KMS-11 (cell line): ENCODE measurements around the gene SYNDIG1.

Experiments
- H2AFZ ChIP-seq: fragments of 200-600 bp; sonication (generic); 2 replicates; pipeline ENCODE4 v1.6.1; 2016; ENCODE audit warnings: antibody characterized with exemption, mixed run types, low read depth
- H3K27ac ChIP-seq: fragments of 200-600 bp; sonication (generic); 2 replicates; pipeline ENCODE4 v1.6.1; 2016; ENCODE audit warnings: mild to moderate bottlenecking, mixed run types
- H3K27me3 ChIP-seq: fragments of 200-600 bp; sonication (generic); 2 replicates; pipeline ENCODE4 v1.6.1; 2017; ENCODE audit warnings: mild to moderate bottlenecking, low read depth, mixed run types, moderate library complexity; ENCODE audit not compliant: insufficient read depth
- H3K36me3 ChIP-seq: fragments of 200-600 bp; sonication (generic); 2 replicates; pipeline ENCODE4 v1.6.1; 2017; ENCODE audit warnings: mild to moderate bottlenecking, mixed run types; ENCODE audit not compliant: insufficient read depth
- H3K4me1 ChIP-seq: fragments of 200-600 bp; sonication (generic); 2 replicates; pipeline ENCODE4 v1.6.1; 2016; ENCODE audit warnings: mild to moderate bottlenecking, low read depth, mixed run types; ENCODE audit not compliant: poor library complexity, severe bottlenecking
- H3K4me2 ChIP-seq: fragments of 200-600 bp; sonication (generic); 2 replicates; pipeline ENCODE4 v1.7.0; 2016; ENCODE audit warnings: mild to moderate bottlenecking, mixed run types
- H3K4me3 ChIP-seq: fragments of 200-600 bp; sonication (generic); IDR thresholded peaks from 2 replicates; pipeline ENCODE4 v1.6.1; 2017; ENCODE audit warnings: low read depth, low read length, mixed read lengths; ENCODE audit not compliant: insufficient read depth
- H3K79me2 ChIP-seq: fragments of 200-600 bp; sonication (generic); 2 replicates; pipeline ENCODE4 v1.6.1; 2016; ENCODE audit warnings: low read depth, mixed run types; ENCODE audit not compliant: insufficient read depth
- H3K9ac ChIP-seq: fragments of 200-600 bp; sonication (generic); 2 replicates; pipeline ENCODE4 v1.6.1; 2016; ENCODE audit warnings: mild to moderate bottlenecking, mixed run types
- H4K20me1 ChIP-seq: fragments of 200-600 bp; sonication (generic); 2 replicates; pipeline ENCODE4 v1.6.1; 2016; ENCODE audit warnings: mild to moderate bottlenecking, mixed run types; ENCODE audit not compliant: insufficient read depth
- TF ChIP-seq, protein P1 (sequence below): fragments of 200-600 bp; sonication (generic); conservative IDR thresholded peaks from 2 replicates; pipeline ENCODE4 v1.6.1; 2017; ENCODE audit warnings: low read depth, mild to moderate bottlenecking, antibody characterized with exemption, low read length, moderate library complexity, mixed read lengths

Gene SYNDIG1

DNA sequence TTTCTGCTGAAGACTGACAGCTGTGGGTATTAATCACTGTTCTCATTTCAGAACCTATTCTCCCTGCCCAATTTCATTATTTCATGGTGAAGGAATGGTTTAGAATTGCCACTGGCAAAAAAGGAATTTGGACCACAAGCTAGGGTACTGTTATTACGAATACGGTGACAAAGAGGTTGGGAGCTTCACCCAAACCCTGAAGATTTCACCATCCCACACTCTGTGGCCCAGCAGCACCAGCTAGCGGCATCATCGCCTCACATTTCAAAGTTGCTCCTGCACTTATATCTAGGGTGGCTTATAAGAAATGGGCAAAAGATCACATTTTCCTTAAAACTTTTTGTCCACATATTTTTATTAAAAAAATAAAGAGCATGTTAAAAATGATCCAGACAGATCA lies 236.1 kb downstream of the SYNDIG1 start:
- TF ChIP-seq, protein P1, sequence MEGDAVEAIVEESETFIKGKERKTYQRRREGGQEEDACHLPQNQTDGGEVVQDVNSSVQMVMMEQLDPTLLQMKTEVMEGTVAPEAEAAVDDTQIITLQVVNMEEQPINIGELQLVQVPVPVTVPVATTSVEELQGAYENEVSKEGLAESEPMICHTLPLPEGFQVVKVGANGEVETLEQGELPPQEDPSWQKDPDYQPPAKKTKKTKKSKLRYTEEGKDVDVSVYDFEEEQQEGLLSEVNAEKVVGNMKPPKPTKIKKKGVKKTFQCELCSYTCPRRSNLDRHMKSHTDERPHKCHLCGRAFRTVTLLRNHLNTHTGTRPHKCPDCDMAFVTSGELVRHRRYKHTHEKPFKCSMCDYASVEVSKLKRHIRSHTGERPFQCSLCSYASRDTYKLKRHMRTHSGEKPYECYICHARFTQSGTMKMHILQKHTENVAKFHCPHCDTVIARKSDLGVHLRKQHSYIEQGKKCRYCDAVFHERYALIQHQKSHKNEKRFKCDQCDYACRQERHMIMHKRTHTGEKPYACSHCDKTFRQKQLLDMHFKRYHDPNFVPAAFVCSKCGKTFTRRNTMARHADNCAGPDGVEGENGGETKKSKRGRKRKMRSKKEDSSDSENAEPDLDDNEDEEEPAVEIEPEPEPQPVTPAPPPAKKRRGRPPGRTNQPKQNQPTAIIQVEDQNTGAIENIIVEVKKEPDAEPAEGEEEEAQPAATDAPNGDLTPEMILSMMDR: no peak
- Histone ChIP-seq H3K4me1 (no peaks in the 10 kb centered on the region), H2AFZ (no peak overlapping the region), H3K4me2 (no peak overlapping the region), H3K4me3 (no peak overlapping the region), H3K27me3 (no peaks in the 10 kb centered on the region), H3K36me3 (no peaks in the 10 kb centered on the region), H3K9ac (no peak overlapping the region), H3K27ac (no peak overlapping the region), H3K79me2 (no peaks in the 10 kb centered on the region), H4K20me1 (no peaks in the 10 kb centered on the region)

DNA sequence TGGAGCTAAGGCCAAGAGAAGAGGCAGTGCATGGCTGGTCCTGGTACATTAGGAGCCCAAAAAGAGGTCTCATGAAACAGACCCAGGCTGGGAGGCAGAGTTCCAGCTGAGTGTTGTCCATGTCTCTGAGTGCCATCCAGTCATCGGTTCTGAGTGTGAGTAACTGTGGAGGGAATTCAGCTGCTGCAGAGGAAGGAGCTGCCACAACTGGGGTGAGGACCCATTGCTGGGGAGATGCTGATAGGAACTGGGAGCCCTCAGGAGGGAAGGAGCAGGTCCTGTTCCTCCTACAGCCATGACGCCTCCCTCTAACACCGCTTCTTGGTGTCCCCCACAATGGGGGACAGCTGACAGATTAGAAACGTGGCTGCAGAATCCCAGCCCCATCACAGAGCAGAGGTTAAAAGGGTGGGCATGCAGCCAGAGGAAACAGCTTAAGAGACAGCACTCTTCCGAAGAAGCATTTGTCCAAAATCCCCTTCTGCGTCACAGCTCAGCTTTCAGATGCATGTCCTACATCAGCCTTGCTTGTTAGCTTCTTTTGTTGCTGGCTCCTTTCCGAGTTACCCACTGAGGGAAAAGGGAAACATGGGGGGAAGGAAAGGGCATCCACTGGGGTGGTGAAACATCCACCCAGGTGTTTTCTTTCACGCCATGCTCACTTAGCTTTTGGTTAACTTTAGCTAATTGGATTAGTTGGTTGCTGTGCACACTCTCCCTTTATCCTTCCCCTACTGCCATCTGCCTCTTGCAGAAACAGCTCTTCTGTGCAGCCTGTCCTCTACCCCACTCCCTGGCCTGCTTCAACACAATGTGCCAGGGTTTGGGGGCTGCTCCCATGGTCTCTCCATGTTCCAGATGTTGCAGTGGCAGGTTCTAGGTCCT lies 239.2 kb downstream of the SYNDIG1 start:
- TF ChIP-seq, protein P1: no peak
- Histone ChIP-seq H4K20me1 (no peaks in the 10 kb centered on the region), H3K9ac (no peak overlapping the region), H3K4me3 (no peak overlapping the region), H3K27ac (no peak overlapping the region), H3K79me2 (no peaks in the 10 kb centered on the region), H3K36me3 (no peaks in the 10 kb centered on the region), H2AFZ (no peak overlapping the region), H3K4me1 (no peaks in the 10 kb centered on the region), H3K27me3 (no peaks in the 10 kb centered on the region), H3K4me2 (no peak overlapping the region)
